ENCODE measurements around the gene ARPC1B. TPM values are rescaled to one million over a fixed set of nuclear protein-coding genes. Genes with fewer than 3 reads are reported as not detected.

ARPC1B gene
- total RNA-seq, 4 donors from 2014 or later: 74.5 to 275 (median 196) TPM

DNA sequence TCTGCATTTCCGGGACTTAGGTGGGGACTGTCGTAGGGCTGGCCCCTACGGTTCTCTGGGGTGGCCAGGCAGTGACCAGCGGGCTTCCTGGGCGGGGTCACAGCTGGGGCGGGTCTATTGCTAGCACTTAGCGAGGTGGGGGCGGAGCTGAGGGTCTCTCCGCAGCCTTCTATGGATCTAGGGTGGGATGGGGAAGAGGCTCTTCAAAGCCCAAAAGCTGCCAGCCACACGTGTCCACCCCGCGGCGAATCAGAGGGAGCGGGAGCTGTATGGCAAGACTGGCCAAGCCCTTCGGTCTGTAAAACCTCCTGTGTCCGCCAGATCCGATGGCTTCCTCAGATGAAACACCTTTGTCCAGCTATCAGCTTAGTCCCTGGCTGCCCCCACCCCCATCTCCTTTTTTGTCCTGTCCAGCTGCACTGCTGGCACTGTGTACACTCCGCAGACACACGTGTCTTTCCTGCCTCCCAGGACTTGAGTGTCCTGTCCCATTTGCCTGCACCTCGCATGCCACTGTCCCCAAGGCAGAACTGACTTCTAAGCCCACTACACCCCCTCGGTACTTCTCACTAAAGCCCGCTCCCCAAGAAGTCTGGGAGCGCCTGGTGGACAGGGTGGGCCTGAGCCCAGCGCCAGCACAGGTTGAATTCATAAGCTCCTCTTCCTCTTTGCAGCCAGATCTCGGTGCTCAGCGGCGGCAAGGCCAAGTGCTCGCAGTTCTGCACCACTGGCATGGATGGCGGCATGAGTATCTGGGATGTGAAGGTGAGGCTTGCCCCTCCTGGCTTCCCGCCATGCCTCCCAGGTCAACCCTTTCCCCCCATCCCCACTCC lies 19.0 kb downstream of the ARPC1B start:
- peaks cover 0 to 10% of the 10 kb centered on the region in 2 donors for H3K4me1 ChIP-seq
- DNase-seq: peak; percentile 50 to 66
- H3K27ac ChIP-seq: peak overlapping the region; percentile 61 to 70
- no peaks in the 10 kb centered on the region for H3K9me3 ChIP-seq
- no peaks in the 10 kb centered on the region for H3K36me3 ChIP-seq
- H3K4me3 ChIP-seq: peak overlapping the region; percentile 54 to 59
- no peaks in the 10 kb centered on the region for H3K27me3 ChIP-seq
- intact Hi-C loops (cut with DNase I; ENCODE audit: low total_unique reads): no loop called here
- TF ChIP-seq, protein P1, sequence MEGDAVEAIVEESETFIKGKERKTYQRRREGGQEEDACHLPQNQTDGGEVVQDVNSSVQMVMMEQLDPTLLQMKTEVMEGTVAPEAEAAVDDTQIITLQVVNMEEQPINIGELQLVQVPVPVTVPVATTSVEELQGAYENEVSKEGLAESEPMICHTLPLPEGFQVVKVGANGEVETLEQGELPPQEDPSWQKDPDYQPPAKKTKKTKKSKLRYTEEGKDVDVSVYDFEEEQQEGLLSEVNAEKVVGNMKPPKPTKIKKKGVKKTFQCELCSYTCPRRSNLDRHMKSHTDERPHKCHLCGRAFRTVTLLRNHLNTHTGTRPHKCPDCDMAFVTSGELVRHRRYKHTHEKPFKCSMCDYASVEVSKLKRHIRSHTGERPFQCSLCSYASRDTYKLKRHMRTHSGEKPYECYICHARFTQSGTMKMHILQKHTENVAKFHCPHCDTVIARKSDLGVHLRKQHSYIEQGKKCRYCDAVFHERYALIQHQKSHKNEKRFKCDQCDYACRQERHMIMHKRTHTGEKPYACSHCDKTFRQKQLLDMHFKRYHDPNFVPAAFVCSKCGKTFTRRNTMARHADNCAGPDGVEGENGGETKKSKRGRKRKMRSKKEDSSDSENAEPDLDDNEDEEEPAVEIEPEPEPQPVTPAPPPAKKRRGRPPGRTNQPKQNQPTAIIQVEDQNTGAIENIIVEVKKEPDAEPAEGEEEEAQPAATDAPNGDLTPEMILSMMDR (IDR thresholded peaks at IDR 0.05): no peak
- no peak for TF ChIP-seq POLR2A (IDR thresholded peaks at IDR 0.05)

DNA sequence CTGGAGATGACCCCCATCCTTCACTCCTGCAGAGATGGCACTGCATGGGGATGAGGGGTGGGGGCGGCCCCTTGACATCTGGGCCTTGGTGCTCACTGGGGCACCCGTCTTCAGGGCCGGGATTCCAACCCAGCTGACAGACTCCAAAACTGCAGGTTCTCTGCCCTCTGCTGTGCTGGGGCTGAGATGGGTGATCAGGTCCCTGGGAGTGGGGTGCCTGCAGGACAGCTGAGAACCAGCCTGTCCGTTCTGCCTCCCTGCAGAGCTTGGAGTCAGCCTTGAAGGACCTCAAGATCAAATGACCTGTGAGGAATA lies 19.6 kb downstream of the ARPC1B start:
- no peaks in the 10 kb centered on the region for H3K36me3 ChIP-seq

DNA sequence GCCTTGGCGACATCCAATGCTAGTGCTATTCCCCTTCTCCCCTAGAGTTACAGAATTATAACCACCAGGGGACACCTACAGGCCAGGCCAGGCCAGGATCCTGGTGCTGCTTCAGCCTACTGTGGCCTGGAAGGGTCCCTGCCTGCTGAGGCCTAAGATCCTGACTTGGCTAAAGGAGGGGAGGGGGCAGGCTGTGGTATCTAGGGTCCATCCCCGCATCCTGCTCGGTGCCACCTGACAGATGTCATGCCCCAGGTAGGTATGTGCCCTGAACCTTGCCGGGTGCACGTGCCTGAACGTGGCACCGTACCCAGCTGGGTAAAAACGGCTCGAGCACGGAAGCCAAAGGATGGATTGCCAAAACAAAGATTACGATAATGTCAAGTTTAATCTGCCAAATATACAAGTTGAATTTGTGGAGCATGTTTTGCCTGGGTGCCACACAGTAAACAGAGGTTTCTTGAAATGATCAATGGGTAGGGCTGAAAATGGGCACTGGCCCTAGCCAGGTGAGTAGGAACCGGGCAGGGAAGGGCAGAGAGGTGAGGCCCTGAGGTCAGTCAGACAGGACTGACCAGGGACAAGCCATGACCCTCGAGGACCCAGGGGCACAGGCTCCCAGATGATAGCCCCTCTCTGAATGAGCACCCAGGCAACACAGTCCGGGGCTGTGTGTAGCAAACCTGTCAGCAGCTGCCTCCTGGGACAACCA lies 21.2 kb downstream of the ARPC1B start:
- H3K36me3 ChIP-seq: no peaks in the 10 kb centered on the region
- no peak for DNase-seq
- no peaks in the 10 kb centered on the region for H3K9me3 ChIP-seq
- no peaks in the 10 kb centered on the region for H3K27me3 ChIP-seq
- peaks cover 0 to 10% of the 10 kb centered on the region in 2 donors for H3K4me1 ChIP-seq
- intact Hi-C loops (cut with DNase I; ENCODE audit: low total_unique reads): no loop called here
- TF ChIP-seq, protein P1 (IDR thresholded peaks at IDR 0.05): no peak
- no peak for TF ChIP-seq POLR2A (IDR thresholded peaks at IDR 0.05)
- H3K4me3 ChIP-seq: no peak overlapping the region
- H3K27ac ChIP-seq: no peak overlapping the region

More for the DNA sequence above, 19.6 kb downstream of the ARPC1B start:
- DNase-seq: no peak
- Histone ChIP-seq H3K9me3 (no peaks in the 10 kb centered on the region), H3K27ac (no peak overlapping the region), H3K4me3 (no peak overlapping the region), H3K4me1 (peaks cover 0 to 10% of the 10 kb centered on the region in 2 donors), H3K27me3 (no peaks in the 10 kb centered on the region)
- TF ChIP-seq, protein P1 (IDR thresholded peaks at IDR 0.05): no peak
- no peak for TF ChIP-seq POLR2A (IDR thresholded peaks at IDR 0.05)
- intact Hi-C loops (cut with DNase I; ENCODE audit: low total_unique reads): no loop called here

DNA sequence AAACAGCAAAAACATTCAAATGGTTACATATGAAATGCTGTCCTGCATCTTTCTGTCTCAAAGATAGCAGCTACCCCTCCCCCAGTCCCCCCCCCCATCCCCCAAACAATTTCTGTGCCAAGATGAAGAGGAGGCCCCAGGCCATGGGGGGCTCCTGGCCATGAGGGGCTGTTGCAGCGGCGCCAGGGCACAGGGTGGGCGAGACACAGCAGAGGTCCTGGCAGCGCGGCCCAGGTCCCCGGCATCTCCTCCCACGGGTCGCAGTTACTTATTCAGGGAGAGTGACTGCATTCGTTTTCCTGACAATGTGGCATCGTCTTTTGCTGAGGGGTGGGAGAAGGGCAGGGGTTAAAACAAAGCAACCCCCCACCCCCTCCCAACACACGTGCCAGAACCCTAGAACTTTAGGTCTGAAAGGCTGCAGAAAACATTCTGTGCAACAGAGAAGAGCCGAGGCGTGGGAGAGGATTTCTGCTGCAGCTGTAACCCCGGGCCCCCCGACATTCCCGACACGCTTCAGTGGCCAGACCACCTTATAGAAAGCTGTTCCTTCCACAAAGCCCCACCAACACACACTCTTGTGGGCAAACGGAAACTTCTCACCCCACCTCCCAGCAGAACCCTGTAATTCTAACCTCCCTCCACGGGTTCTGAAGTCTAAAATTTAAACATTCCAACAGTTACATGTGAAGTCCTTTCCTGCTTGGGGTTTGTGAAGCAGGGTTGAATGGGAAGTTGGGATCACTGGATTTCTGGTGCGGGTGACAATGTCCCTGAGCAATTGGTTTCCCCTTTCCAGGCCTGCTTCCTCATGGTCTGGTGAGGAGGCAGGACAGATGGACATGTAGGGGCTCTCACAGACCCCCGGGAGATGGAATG lies 22.1 kb downstream of the ARPC1B start:
- Histone ChIP-seq H3K4me1 (peaks cover 0 to 10% of the 10 kb centered on the region in 2 donors), H3K9me3 (no peaks in the 10 kb centered on the region), H3K27me3 (no peaks in the 10 kb centered on the region), H3K27ac (no peak overlapping the region), H3K4me3 (no peak overlapping the region), H3K36me3 (no peaks in the 10 kb centered on the region)
- DNase-seq: no peak
- intact Hi-C loops (cut with DNase I; ENCODE audit: low total_unique reads): no loop called here
- TF ChIP-seq, protein P1 (IDR thresholded peaks at IDR 0.05): no peak
- TF ChIP-seq POLR2A (IDR thresholded peaks at IDR 0.05): no peak

Data from uterus (tissue), 4 donors.